Measurements from ENCODE around the gene SARM1. TPM values are rescaled to one million over a fixed set of nuclear protein-coding genes. Genes with fewer than 3 reads are reported as not detected.

SARM1 gene
- total and polyA plus RNA-seq, 2 of the 8 experiments (the other 6 are each of a cell fraction or from before 2014, with no cell fraction given) = 5.8 to 9.2 TPM

GRCh38 chr17:28344011-28344410 lies 27.5 kb upstream of the SARM1 start (continued):
- no peak for TF ChIP-seq CHD7 (IDR thresholded peaks at IDR 0.05; ENCODE audit: insufficient replicate concordance, low read length)
- TF ChIP-seq CEBPB (IDR thresholded peaks at IDR 0.05; ENCODE audit: low read depth, low read length) = no peak
- no peak for TF ChIP-seq CTCF (IDR thresholded peaks at IDR 0.05; ENCODE audit: control extremely low read depth in 1 of 3, insufficient read depth in 1 of 3, low read depth in 1 of 3, low read length in 3 of 3)
- no peak for TF ChIP-seq TBP (IDR thresholded peaks at IDR 0.05; ENCODE audit: low read depth, low read length)
- no peak for TF ChIP-seq EZH2 (IDR thresholded peaks at IDR 0.05; ENCODE audit: low read depth, low read length, severe bottlenecking)
- no peak for TF ChIP-seq JUND (IDR thresholded peaks at IDR 0.05; ENCODE audit: low read length)

Measured in H1 (cell line).